ES-I3 (cell line): ENCODE data around the gene NDUFS3.
A peak's percentile ranks its signal among the peaks of the same experiment; 100 is the strongest.
"Not testable (repeated sequence)": the region's sequence is repeated elsewhere in the genome, so short reads cannot be mapped to it uniquely, and the experiment has no call there.

ENCODE experiments used
- H3K36me3 ChIP-seq: 2 replicates; pipeline ENCODE4 v1.6.1; 2013; ENCODE audit warnings: mild to moderate bottlenecking, low read length, control low read depth, moderate library complexity; ENCODE audit not compliant: insufficient read depth
- H3K4me1 ChIP-seq: 2 replicates; pipeline ENCODE4 v1.6.1; 2013; ENCODE audit warnings: mild to moderate bottlenecking, control low read depth, low read length; ENCODE audit not compliant: insufficient read depth
- H3K9ac ChIP-seq: 2 replicates; pipeline ENCODE4 v1.6.1; 2013; ENCODE audit warnings: low read depth, mild to moderate bottlenecking, low read length, moderate library complexity
- H3K9me3 ChIP-seq: 2 replicates; pipeline ENCODE4 v1.6.1; 2013; ENCODE audit warnings: mild to moderate bottlenecking, low read length, moderate library complexity; ENCODE audit not compliant: control insufficient read depth, insufficient read depth

The NDUFS3 gene

GRCh38 chr11:47550288-47551047 lies 28.4 kb upstream of the NDUFS3 start:
- H3K4me1 ChIP-seq: peaks cover 14% of the 10 kb centered on the region
- peak overlapping the region; percentile 3; the same call in 1 of the 2 replicates for H3K9ac ChIP-seq
- H3K9me3 ChIP-seq: no peaks in the 10 kb centered on the region
- H3K36me3 ChIP-seq: no peaks in the 10 kb centered on the region

GRCh38 chr11:47551086-47551485 lies 27.8 kb upstream of the NDUFS3 start:
- H3K9me3 ChIP-seq: no peaks in the 10 kb centered on the region
- no peaks in the 10 kb centered on the region for H3K36me3 ChIP-seq
- peak overlapping the region; percentile 96; the same call in 1 of the 2 replicates for H3K9ac ChIP-seq
- peaks cover 14% of the 10 kb centered on the region for H3K4me1 ChIP-seq

- peaks cover 14% of the 10 kb centered on the region for H3K4me1 ChIP-seq
- no peaks in the 10 kb centered on the region for H3K36me3 ChIP-seq
- peak overlapping the region; percentile 96 for H3K9ac ChIP-seq
- H3K9me3 ChIP-seq: no peaks in the 10 kb centered on the region
These were observed 26.8 kb upstream of the NDUFS3 start for GRCh38 chr11:47552056-47552565.

- no peaks in the 10 kb centered on the region for H3K9me3 ChIP-seq
- no peaks in the 10 kb centered on the region for H3K36me3 ChIP-seq
- H3K4me1 ChIP-seq: peaks cover 14% of the 10 kb centered on the region
- H3K9ac ChIP-seq: peak within 1 kb of the TSS; percentile 96
These were observed 26.1 kb upstream of the NDUFS3 start, which contains the start of gene CELF1 for GRCh38 chr11:47552566-47553405. TSS of gene CELF1 (minus strand) at chr11:47553132. CDS start at chr11:47499523, 53,609 bp downstream.

DNA sequence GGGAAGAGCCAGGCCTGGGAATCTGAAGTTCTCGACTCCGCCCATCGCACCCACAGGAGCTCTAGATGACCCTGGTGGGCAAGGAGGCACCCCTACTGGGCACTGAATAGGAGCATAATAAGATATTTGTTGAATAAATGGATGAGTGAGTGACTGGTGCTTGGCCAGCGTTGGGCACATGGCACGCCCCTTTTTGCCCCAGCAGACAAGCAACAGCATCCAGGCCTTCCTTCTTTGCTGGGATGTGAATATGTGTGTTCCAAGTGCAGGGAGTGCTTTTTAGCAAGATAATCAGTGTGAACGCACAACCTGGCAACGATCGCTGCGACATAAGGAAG lies 25.5 kb upstream of the NDUFS3 start:
- Histone ChIP-seq H3K36me3 (no peaks in the 10 kb centered on the region), H3K9ac (peak overlapping the region; percentile 96), H3K4me1 (peaks cover 14% of the 10 kb centered on the region), H3K9me3 (no peaks in the 10 kb centered on the region)

DNA sequence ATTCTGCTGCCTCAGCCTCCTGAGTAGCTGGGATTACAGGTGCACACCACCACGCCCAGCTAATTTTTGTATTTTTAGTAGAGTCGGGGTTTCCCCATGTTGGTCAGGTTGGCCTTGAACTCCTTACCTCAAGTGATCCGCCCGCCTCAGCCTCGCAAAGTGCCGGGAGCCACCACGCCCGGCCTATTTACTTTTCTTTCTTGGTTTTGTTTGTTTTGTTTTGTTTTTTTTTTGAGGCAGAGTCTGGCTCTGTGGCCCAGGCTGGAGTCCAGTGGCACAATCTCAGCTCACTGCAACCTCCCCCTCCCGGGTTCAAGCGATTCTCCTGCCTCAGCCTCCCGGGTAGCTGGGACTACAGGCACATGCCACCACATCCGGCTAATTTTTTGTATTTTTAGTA lies 21.9 kb upstream of the NDUFS3 start:
- not testable (repeated sequence) for H3K4me1 ChIP-seq, H3K9me3 ChIP-seq, H3K36me3 ChIP-seq, H3K9ac ChIP-seq

- Histone ChIP-seq H3K9me3 (no peaks in the 10 kb centered on the region), H3K4me1 (peaks cover 2% of the 10 kb centered on the region; the same call in 1 of the 2 replicates), H3K9ac (no peak overlapping the region), H3K36me3 (no peaks in the 10 kb centered on the region)
These were observed 20.2 kb upstream of the NDUFS3 start for GRCh38 chr11:47558695-47559094.

GRCh38 chr11:47560426-47560825 lies 18.4 kb upstream of the NDUFS3 start:
- Histone ChIP-seq H3K36me3 (no peaks in the 10 kb centered on the region), H3K9ac (no peak overlapping the region), H3K4me1 (no peaks in the 10 kb centered on the region), H3K9me3 (no peaks in the 10 kb centered on the region)

- H3K9ac ChIP-seq, H3K36me3 ChIP-seq, H3K9me3 ChIP-seq, H3K4me1 ChIP-seq: not testable (repeated sequence)
These were observed 16.5 kb upstream of the NDUFS3 start for GRCh38 chr11:47562393-47562792.

DNA sequence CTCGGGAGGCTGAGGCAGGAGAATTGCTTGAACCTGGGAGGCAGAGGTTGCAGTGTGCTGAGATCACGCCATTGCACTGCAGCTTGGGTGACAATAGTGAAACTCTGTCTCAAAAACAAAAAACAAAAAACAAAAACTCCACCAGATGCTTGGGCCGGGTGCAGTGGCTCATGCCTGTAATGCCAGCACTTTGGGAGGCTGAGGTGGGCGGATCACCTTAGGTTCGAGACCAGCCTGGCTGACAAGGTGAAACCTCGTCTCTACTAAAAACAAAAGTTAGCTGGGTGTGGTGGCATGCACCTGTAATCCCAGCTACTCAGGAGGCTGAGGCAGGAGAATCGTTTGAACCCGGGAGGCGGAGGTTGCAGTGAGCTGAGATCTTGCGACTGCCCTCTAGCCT lies 14.5 kb upstream of the NDUFS3 start:
- H3K9me3 ChIP-seq, H3K4me1 ChIP-seq, H3K36me3 ChIP-seq: not testable (repeated sequence)
- H3K9ac ChIP-seq: peak overlapping the region; percentile 72; the same call in 1 of the 2 replicates

- Histone ChIP-seq H3K9ac (peak overlapping the region; percentile 72), H3K4me1 (no peaks in the 10 kb centered on the region), H3K36me3 (peaks cover 6% of the 10 kb centered on the region; the same call in 1 of the 2 replicates), H3K9me3 (no peaks in the 10 kb centered on the region; the same call in 1 of the 2 replicates)
These were observed 13.9 kb upstream of the NDUFS3 start for GRCh38 chr11:47564933-47565339.

DNA sequence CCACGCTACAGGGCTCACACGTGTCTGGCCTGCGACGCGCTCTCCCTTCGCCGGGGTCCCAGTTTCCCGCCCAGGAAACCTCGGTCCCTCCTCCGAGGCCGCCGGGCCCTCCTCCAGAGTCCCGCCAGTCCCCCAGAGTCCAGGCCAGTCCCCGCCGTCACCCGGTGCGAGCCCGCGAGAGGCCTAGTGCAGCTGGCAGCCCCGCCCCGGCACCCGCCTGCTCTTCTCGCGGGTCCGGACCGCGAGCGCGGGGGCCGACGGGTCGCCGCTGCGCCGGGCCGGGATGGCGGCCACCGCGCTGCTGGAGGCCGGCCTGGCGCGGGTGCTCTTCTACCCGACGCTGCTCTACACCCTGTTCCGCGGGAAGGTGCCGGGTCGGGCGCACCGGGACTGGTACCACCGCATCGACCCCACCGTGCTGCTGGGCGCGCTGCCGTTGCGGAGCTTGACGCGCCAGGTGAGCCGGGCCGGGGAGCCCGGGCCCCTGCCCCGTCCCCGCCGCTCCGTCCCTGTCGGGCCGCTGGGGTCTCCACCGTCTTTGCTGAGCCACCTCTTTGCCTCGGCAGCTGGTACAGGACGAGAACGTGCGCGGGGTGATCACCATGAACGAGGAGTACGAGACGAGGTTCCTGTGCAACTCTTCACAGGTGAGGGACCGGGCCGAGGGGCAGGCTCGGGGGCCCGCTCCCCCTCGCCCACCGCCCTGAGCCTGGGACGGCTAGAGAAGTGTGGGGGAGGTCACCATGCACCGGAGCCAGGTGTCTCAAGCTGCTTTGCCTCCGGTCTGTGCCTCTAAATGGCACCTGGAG lies 13.3 kb upstream of the NDUFS3 start, which contains the start of gene PTPMT1:
TSS of gene PTPMT1 (plus strand) at position 260 of the 809 bp plus-strand sequence. CDS start at position 284, 24 bp downstream.
- Histone ChIP-seq H3K9ac (peak within 1 kb of the TSS; percentile 72), H3K36me3 (peaks cover 6% of the 10 kb centered on the region; the same call in 1 of the 2 replicates), H3K4me1 (no peaks in the 10 kb centered on the region), H3K9me3 (no peaks in the 10 kb centered on the region; the same call in 1 of the 2 replicates)

DNA sequence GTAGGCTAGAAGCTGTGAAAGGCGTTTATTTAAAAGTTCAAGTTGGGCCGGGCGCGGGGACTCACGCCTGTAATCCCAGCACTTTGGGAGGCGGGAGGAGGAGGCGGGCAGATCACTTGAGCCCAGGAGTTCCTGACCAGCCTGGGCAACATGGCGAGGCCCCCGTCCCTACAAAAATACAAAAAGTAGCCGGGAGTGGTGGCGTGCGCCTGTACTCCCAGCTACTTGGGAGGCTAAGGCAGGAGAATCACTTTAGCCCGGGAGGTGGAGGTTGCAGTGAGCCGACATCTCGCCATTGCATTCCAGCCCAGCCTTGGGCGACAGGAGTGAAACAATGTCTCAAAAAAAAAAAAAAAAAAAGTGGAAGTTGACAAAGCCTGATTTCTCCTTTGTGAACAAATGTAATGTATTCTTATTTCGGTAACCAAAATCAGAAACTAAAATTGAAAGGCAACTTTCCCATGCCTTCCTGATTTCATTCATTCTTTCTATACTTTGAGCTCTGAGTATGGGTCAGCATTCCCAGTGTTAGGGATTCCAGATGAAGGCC lies 12.7 kb upstream of the NDUFS3 start:
- Histone ChIP-seq H3K9me3 (no peaks in the 10 kb centered on the region; the same call in 1 of the 2 replicates), H3K36me3 (peaks cover 6% of the 10 kb centered on the region; the same call in 1 of the 2 replicates), H3K4me1 (no peaks in the 10 kb centered on the region), H3K9ac (peak overlapping the region; percentile 72)
